ENCODE data around the gene C10orf105. TPM values are rescaled to one million over a fixed set of nuclear protein-coding genes. Genes with fewer than 3 reads are reported as not detected.
A peak's percentile ranks its signal among the peaks of the same experiment; 100 is the strongest.

C10orf105 gene
- polyA plus RNA-seq, 12 donors, result 0.12 to 0.30 (median 0.22) TPM; not detected in 3

DNA sequence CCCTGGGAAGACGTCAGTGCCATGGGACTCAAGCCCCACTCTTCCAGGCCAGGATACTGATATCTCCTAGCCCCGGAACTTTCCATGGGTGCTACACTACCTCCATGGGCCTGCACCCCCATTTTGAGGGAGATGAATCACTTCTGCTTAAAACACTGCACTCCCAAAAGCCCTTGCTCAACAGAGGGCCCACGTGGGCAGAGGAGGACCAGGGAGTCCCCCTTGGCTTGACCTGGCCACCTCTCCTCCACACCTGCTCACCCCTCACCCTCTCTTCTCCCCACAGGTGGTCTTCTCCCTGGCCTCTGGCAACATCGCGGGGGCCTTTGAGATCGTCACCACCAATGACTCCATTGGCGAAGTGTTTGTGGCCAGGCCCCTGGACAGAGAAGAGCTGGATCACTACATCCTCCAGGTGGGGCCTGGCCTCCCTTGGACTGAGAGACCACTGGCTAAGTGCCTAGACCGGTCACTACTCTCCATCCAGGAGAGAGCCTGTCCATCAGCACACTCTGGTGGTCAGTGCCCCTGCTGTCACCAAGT is 19.9 kb upstream of the C10orf105 start:
- no peak for DNase-seq

DNA sequence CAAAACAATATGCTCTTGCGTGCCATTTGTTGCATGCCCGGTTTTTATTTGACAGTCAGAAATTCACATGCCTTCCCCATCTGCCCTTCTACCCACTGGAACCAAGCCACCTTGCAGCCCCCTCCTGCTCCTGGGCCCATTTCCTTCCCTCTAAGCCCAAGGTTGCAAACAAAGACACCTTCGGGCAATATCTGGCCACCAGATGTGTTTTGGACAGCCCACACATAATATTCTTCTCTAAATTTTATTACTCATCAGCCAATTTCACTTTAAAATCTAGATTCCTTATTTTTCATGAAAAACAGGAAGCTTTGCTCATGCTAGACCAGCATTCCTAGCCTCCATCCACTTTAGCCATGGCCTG is 18.2 kb upstream of the C10orf105 start:
- no peak for DNase-seq

DNA sequence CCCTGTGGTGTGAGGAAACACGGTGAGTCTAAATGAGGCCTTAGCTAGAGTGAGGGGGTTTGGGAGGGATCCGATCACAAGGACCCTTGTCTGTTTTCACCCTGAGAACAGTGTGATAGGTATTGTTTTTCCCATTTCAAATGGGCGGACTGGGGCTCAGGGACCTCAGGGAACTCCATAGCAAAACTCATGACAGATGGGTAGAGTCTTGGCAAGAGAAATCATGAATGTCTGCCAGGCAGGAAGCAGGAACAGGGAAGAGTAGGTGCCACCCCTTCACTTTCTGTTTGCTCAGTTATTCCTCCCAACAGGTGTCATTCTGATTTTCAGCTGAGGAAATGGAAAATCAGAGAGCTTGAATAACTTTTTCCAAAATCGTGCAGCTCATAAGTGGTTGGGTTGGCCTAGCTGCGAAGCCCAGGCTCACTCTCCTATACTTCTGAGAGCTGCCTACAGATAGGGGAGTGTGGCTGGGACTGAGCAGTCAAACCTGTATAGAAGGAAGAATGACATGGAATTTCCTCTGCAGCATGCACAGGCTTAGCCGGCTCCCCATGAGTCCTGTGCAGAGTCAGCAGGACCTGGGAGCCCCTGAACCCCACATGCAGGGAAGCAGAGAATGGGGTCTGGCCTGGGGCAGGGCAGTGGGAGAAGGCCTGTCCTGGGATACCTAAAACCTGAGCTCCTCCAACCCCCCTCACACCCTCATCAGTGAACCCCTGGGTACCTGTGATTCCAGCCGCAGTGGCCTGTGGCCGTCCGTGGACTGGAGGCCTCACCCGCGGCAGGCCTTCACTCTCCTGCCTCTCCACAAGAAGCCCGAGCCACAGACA is 17.6 kb upstream of the C10orf105 start:
- DNase-seq, result no peak

DNA sequence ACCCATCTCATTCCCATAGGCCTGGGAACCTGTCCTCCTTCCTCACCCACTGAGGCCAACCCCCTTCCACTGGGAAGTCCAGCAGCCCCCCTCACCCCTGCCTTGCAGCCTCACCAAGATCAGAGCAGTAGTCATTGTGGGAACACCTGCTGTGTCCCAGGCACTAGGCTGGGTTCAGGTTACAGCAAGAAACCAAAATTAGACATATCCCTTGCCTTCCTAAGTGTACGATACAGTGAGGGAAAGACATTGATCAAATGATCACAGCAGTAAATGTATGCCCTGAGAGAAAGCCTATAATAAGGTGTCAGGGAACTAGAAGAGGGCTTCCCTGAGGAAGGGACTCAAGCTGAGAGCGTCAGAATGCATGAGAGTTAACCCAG is 17.0 kb upstream of the C10orf105 start:
- DNase-seq, result no peak

DNA sequence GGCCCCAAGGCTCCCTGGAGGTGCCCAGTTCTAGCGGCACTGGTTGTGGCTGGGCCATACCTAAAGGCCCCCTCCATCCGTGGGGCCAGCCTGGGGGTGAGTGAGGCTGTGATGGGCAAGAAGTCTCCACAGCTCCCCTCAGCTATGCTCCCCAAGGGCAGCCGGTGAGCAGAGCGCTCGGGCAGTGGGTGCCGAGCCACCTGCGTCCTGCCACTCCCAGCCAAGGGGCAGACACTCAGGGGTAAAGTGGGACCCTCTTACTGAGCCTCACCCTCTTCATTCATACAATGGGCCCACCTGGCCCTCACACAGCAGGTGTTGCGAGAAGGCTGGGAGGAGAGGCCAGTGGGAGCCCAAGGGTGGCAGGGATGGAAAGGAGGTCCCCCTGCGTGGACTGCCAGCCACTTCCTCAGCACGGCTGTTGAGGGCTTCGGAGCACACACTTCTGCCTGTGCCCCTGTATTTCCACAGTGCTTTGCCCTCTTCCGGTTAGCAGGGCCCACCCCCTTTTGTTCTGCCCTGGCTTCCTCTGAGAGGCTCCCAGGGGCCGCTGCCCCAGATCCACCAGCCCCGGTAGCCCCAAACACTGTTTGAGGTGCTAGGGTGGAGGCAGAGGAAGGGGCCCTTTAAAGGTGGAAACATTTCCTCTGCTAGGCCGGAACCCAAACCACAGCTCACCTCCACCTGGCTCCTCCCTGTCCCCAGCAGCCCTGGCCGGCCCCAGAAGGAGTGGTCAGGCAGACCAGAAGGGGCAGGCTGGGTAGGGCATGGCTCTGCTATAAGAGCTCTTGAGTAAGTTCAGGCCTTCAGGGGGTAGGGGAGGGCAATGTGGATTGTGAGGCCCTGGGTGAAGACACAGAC is 16.4 kb upstream of the C10orf105 start:
- no peak for DNase-seq

DNA sequence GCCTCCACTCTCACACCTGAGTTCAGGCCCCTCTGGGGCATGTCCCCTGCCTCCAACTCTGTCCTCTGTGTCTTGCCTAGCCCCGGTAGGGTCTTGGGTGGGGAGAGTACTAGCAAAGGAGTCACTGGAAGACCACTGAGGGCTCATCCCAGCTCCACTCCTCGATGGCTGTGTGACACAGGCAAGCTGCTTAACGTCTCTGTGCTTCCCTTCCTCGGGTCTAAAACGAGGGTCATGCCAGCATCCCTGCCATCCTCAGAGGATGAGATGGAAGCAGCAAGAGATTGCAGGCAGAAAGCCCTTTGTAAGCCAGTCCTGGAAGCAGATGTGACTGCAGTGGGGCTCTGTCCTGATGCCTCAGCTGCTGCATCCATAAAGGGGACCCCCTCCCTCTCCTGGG is 15.2 kb upstream of the C10orf105 start:
- no peak for DNase-seq

DNA sequence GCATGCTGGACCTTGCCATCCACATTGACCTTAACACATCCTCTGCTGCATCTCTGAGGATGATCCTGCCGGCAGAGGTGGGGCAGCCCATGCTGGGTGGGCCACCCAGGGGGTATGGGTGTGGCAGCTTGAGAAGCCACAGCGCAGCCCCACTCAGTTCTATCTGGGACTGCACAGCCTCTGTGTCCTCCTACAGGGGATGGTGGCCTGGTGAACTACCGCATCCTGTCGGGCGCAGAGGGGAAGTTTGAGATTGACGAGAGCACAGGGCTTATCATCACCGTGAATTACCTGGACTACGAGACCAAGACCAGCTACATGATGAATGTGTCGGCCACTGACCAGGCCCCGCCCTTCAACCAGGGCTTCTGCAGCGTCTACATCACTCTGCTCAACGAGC is 12.2 kb upstream of the C10orf105 start:
- DNase-seq, result no peak

DNA sequence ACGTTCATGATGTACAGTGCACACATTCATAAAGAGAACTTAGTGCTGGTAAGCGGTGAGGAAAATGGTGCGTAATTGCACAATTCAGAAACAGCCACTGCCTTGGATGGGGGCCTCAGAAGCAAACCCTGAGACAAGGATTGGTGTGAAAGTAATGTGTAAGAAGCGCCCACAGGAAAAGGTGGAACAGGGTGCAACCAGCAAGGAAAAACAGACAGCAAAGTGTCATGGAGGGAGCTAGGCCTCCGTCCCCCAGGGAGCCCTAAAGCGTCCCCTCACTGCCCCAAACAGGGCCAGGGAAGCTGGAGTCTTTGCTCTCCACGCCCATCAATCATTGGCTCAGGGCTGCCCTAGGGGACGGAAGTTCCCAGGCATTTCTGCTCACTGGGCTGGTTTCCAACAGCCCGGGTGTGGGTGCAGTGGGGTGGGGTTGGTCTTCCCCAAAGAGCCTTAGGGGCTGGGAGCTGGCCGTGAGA is 9.6 kb upstream of the C10orf105 start:
- no peak for DNase-seq

DNA sequence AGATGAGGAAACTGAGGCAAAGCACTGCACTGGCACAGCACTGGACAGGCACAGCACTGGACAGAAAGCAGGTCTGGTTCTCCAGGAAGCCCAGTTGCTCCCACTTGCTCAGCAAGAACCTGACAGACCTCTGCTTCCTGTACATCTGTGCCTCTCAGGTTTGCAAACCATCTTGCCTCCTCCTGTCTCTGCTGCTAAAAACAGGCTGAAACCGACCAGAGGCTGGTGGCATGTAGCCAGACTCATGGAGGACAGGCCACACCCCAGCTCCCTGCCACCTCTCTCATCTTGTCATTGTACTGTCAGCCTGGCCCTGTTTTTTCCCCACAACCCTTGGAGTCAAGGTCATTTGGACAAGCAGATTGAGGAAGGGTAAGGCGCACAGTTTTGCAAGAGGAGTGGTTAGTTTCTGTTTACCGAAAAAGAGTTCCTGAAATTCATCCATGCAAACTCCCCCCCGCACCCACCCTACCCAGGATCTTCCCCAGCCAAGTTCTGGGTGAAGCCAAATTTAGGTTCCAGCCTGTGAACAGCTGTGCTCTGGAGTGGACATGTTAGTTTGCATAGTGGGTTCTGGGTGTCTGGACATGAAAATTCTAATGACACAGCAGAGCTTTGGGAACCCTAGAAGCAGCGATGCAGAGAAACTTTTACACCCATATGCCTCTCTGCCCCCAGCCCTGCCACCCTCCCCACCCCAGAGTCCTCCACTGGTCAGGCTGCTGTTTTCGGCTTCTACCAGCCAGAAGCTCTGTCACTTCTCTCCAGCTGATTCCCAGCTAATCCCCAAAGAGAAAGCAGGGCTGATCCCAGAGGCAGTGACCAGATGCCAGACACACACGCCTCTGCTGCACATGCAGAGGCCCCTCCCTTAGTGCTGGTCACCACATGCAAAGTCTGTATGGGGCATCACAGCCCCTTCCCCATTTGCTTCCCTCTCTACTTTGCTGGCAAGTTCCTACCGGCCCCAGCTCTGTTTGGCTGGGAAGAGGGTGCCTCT is 8.5 kb upstream of the C10orf105 start:
- peak; percentile 58 for DNase-seq

DNA sequence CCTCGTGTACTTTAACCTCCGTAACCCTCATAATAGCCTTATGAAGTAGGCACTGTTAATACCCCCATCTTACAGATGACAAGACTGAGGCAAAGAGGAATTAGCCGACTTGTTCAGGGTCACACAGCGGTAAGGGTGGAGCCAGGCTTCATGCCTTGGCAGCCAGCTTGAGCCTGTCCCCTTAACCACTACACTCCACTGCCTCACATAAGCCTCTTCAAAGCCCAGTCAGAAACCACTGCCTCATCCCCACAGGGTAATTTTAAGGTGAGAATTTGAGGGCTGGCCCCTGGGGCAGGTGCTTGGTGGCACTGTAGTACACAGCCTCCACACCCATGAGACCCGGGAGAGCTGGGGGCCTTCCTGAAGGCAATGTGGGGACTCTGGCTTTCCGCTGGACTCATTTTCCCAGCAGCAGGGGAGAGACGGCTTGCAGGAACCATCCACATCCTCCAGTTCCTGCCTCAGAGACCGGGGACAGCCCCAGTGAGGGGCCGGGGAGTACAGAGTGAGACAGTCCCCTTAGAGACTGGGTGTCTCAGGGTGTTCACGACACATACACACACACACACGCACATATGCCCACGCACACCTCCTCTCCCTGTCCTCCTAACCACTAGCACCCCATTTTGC is 7.6 kb upstream of the C10orf105 start:
- DNase-seq, result no peak

DNA sequence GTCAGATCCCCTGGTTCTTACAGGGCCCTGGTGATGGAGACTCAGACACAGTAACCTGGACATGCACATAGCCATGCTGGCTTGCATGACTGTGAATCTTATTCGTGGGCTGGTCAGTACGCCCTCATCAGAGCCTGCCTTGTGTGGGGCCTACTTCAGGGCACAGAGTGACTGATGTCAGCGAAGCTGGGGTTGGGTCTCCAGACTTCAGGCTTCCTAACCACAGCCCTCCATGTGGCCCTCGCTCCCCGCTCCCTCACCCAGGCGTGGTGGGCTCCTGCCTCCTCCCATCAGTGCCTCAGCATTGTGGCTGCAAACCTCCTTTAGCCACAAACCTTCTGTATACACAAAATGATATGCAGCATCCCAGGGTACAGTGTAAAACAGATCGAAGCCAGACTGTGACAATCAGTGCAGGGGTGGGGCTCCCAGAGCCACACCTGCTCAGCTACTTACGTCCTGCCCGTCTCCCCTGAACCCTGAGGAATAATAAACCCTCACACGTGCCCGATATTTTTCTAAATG is 7.1 kb upstream of the C10orf105 start:
- no peak for DNase-seq

DNA sequence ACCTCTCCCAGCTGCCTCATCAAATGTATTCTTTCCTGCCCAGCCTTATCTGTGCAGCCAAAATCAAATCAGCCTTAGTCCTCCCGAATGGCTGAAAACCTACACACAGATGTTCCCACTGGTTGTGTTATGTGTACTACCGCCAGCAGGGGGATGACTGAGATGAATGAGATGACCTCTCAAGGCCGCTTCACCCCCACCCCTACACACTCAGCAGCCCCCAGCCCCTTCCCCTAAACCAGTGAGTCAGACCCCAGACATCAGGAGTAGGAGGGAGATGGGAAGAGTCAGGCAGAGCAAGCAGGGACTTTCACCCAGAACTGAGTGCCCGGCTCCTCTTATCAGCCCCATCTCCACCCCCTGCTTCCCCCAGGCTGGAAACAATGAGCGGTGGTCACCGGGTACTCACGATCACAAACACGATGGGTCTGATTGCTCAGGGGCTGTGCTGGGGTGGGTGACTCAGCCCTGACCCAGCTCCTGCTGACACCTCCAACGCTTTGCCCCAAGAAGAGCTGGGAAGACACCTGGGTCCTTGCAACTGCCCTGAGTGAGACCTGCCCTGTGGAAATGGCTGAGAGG is 6.5 kb upstream of the C10orf105 start:
- no peak for DNase-seq

DNA sequence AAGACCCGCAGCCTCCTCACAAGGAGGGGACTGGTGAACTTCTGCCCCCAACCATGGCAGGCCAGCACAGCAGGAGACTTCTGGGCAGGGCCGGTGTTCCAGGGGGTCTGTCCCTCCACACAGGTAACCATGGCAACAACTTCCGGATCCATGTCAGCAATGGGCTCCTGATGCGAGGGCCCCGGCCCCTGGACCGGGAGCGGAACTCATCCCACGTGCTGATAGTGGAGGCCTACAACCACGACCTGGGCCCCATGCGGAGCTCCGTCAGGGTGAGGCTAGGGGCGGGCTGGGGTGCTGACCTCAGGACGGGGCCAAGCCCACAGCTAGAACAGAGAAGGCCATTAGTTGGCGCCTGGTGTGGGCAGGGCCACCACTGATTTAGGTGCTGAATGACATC is 5.7 kb upstream of the C10orf105 start:
- no peak for DNase-seq

DNA sequence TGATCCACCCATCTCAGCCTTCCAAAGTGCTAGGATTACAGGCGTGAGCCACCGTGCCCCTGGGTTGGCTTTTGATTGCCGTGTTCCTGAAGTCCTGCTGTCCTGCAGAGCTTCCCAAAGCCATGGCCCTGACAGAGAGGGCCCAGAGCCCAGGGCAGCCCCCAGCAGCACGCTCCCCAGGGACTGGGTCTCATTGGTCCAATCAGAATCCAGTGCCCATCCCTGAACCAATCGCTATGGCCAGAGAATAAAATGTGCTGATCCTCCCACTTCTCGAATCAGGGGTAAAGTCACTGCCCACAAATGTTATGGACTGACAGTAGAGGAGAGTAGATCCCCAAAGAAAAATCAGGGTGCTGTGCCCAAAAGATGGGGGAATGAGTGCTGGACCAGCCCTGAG is 5.0 kb upstream of the C10orf105 start:
- DNase-seq, result no peak

DNA sequence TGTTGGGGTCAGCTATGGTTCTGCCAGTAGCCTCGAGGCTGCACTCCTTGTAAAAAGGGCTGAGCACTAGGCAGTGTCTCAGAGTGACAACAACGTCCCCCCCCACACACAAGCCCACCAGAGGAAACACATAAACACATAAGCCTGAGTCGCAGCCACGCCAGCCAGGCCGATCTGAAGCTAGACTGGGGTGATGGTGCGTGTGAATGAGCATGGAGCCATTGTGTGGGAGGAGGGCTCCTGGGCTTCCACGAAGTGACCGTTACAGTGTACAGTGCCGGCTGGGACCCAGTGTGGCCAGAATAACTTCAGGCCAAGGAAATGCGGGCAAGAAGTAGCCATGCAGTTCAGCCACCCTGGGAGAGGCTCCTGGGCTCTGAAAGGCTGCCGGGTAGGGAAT is 3.7 kb upstream of the C10orf105 start:
- DNase-seq, result no peak

DNA sequence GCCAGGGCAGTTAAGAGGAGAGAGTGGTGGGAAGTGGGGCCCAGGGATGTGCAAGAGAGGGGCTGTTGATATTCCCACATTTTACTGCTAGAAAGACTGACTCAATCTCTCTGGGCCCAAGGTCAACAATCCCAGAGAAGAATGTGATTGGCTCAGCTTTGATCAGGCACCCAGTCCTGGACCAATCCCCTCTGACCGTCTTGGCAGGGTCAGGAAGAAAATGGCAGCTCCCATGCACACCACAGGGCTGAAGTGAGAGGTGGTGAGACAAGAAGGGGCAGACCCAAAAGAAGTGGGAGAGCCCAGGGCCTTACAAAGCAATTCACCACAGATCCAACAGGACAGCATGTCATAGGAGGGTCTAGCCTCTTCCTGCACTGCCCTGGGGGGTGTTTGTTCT is 3.3 kb upstream of the C10orf105 start:
- no peak for DNase-seq

DNA sequence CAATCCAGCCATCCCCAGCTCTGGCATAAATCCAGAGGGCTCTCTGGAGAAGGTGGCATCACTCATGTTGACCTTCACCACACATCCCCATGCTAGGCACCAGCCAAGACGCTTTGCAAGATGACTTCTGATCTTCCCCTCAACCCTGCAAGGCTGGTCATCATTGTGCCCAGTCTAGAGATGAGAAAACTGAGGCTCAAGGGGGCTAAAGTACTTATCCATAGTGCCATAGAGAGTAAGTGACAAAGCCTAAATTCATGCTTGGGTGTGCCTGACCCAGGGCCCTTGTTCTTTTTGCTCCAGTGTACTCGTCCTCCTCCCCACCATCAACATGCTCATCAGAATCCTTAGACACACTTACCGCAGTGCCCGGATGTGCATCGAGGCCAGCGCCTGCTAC is 1.7 kb upstream of the C10orf105 start:
- no peak for DNase-seq

DNA sequence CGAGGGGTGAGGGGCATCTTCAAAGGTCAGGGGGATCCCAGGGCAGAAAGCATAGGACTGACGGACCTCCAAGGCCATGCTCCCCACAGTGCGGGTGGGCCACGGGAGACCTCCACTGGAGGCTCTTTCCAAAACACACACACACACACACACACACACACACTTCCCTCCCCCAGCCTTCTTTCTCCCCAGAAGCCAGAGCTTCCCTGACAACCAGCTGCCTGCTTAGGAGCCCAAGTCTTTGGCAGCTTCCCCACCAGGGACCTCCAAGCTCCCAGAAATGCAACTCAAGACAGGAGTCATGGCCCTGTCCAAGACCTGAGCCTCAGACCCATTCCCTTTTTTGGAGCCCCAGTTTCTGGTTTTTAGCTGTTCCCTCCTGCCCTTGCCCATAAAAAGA is 710 bp upstream of the C10orf105 start:
- no peak for DNase-seq

DNA sequence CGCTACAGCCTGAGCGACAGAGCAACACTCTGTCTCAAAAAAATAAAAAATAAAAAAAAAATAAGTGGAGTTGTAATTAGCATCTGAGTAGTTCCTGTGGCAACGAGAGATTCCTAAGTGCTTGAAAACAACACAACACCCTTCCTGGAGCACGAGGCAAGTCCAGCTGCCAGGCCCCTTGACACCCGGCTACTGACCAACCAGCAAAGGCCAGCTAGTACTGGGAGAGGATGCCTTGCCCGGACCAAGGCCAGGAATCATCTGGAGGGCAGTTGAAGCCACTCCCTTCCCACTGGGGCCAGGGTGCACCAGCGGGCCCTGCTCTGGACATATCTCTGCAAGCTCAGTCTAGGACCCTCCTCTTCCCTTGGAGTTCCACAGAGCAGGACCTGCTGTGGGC is 536 bp downstream of the C10orf105 start:
- DNase-seq, result no peak

DNA sequence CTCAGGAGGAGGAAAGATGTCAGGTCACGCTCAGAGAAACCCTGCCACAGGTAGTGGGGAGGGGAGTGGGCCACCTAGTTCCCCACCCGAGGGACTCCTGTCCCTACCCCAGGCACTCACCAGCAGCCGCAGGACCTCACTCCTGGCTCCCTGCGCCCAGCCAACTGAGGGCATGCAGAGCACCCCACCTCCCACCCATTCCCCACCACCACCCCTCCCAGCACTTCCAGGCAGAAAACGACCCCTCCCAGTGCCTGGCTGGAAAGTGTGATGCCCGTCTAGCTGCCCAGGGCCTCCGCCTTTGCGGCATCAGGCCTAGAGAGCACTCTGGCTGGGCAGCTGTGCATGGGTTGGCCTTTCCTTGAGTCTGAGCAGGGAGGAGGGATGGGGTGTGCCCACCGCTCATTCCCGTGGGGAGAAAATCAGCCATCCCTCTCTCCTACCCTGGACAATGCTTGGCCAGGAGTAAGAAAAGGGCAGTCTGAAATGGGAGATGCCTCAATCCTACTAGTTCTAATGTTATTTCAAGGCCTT is 1.3 kb downstream of the C10orf105 start:
- DNase-seq, result no peak

All from muscle of arm (tissue), 12 donors.